A549 (cell line): Measurements from ENCODE around the gene MS4A2. TPM values are rescaled to one million over a fixed set of nuclear protein-coding genes. Genes with fewer than 3 reads are reported as not detected.

Experiments used
- ATAC-seq, 2 experiments: fragments of 200-7000 bp in 1 of 2; fragments of >200 bp in 1 of 2; cut with Nextera tagmentation in 1 of 2; cut with Tn5 transposase in 1 of 2; 3 replicates each; pipeline versions ENCODE4 v1.8.0 to v1.9.1; 2018 to 2020; ENCODE audit warnings: mild to moderate bottlenecking in 1 of 2, moderate library complexity in 1 of 2
- CTCF ChIA-PET: fragments of 300-600 bp; sonication (Branson Sonifier 250); formaldehyde crosslinking; extraction: SDS; loops from one replicate; lab custom pipeline; 2021; ENCODE audit warnings: antibody characterized with exemption, inconsistent platforms; lab: Yijun Ruan, JAX
- POLR2A ChIA-PET: fragments of 350-600 bp; formaldehyde crosslinking; extraction: SDS; loops from one replicate; lab custom pipeline; 2021; ENCODE audit warnings: antibody characterized with exemption, inconsistent platforms; lab: Yijun Ruan, JAX
- DNase-seq, 2 experiments: peaks; one replicate each; pipeline versions ENCODE4 v3.0.0 to v3.0.0-alpha.2; 2011 to 2016; ENCODE audit warnings: low read depth in 1 of 2, low spot score in 1 of 2
- FAIRE-seq: peaks from 2 replicates; lab custom pipeline; 2011; peaks lifted over from hg19 to GRCh38; lab: Jason Lieb, UNC
- H3K27ac ChIP-seq, 2 experiments: fragments of >200 bp; sonication (Bioruptor Twin); formaldehyde crosslinking; 3 replicates each; pipeline ENCODE4 v1.5.1; 2016 to 2017
- H3K4me1 ChIP-seq: fragments of >200 bp; sonication (Bioruptor Twin); formaldehyde crosslinking; 3 replicates; pipeline ENCODE4 v1.6.1; 2016
- H3K4me2 ChIP-seq: fragments of >200 bp; sonication (Bioruptor Twin); formaldehyde crosslinking; 3 replicates; pipeline ENCODE4 v1.6.1; 2016
- H3K4me3 ChIP-seq: fragments of >200 bp; sonication (Bioruptor Twin); formaldehyde crosslinking; 3 replicates; pipeline ENCODE4 v1.5.1; 2016
- H3K9me3 ChIP-seq: fragments of >200 bp; sonication (Bioruptor Twin); formaldehyde crosslinking; 3 replicates; pipeline ENCODE4 v1.6.1; 2016
- CBX8 ChIP-seq: fragments of 200-600 bp; sonication (generic); IDR thresholded peaks from 2 replicates; pipeline ENCODE4 v1.6.1; 2016
- CEBPB ChIP-seq, 2 experiments: fragments of >200 bp in 1 of 2; sonication (Bioruptor Twin) in 1 of 2; formaldehyde crosslinking in 1 of 2; IDR thresholded peaks; 2 replicates each; pipeline ENCODE4 v1.6.1; 2012 to 2016
- CHD2 ChIP-seq: fragments of 150-350 bp; IDR thresholded peaks from 2 replicates; pipeline ENCODE4 v1.6.1; 2014; ENCODE audit warnings: low read length; ENCODE audit not compliant: partially characterized antibody
- CTCF ChIP-seq: fragments of >200 bp; sonication (Bioruptor Twin); formaldehyde crosslinking; IDR thresholded peaks from 3 replicates; pipeline ENCODE4 v1.5.1; 2016
- E2F6 ChIP-seq: IDR thresholded peaks from 2 replicates; pipeline ENCODE4 v1.6.1; 2012; ENCODE audit warnings: low read depth, borderline replicate concordance
- EHF ChIP-seq: fragments of 250-450 bp; sonication (Bioruptor Pico); IDR thresholded peaks from 2 replicates; pipeline ENCODE4 v1.5.0; 2020; ENCODE audit warnings: mild to moderate bottlenecking
- EHMT2 ChIP-seq: fragments of 200-600 bp; sonication (generic); IDR thresholded peaks from 2 replicates; pipeline ENCODE4 v1.6.1; 2016; ENCODE audit warnings: antibody characterized with exemption, low read depth, mild to moderate bottlenecking, moderate library complexity
- EP300 ChIP-seq, 2 experiments: fragments of >200 bp; sonication (Bioruptor Twin); formaldehyde crosslinking; IDR thresholded peaks; 2 replicates in 1 of 2; 3 replicates in 1 of 2; pipeline ENCODE4 v1.6.1; 2016 to 2017
- FOSB ChIP-seq: fragments of 250-450 bp; sonication (Bioruptor Pico); IDR thresholded peaks from 2 replicates; pipeline ENCODE4 v1.5.0; 2020; ENCODE audit warnings: mild to moderate bottlenecking, moderate library complexity
- FOXS1 ChIP-seq: fragments of 250-450 bp; sonication (Bioruptor Pico); IDR thresholded peaks from 2 replicates; pipeline ENCODE4 v1.5.0; 2020; ENCODE audit warnings: mild to moderate bottlenecking, moderate library complexity
- GATA3 ChIP-seq: IDR thresholded peaks from 2 replicates; pipeline ENCODE4 v1.6.1; 2012; ENCODE audit warnings: borderline replicate concordance
- HDAC2 ChIP-seq: fragments of 200-600 bp; sonication (generic); IDR thresholded peaks from 2 replicates; pipeline ENCODE4 v1.6.1; 2016
- HEYL ChIP-seq: fragments of 250-450 bp; sonication (Bioruptor Pico); IDR thresholded peaks from 2 replicates; pipeline ENCODE4 v1.8.0; 2021; ENCODE audit warnings: mild to moderate bottlenecking, moderate library complexity
- HOXB13 ChIP-seq: fragments of 250-450 bp; sonication (Bioruptor Pico); IDR thresholded peaks from 2 replicates; pipeline ENCODE4 v1.5.0; 2020; ENCODE audit warnings: low read depth, mild to moderate bottlenecking, moderate library complexity
- HOXB5 ChIP-seq: fragments of 250-450 bp; sonication (Bioruptor Pico); IDR thresholded peaks from 2 replicates; pipeline ENCODE4 v1.5.0; 2020; ENCODE audit warnings: mild to moderate bottlenecking, moderate library complexity
- MAFK ChIP-seq: fragments of 450-650 bp; IDR thresholded peaks from 2 replicates; pipeline ENCODE4 v1.6.1; 2014; ENCODE audit not compliant: partially characterized antibody
- MAZ ChIP-seq: fragments of 150-350 bp; IDR thresholded peaks from 2 replicates; pipeline ENCODE4 v1.6.1; 2014; ENCODE audit warnings: antibody characterized with exemption, low read depth, low read length, borderline replicate concordance
- MYC ChIP-seq: IDR thresholded peaks from 2 replicates; pipeline ENCODE4 v1.6.1; 2012; ENCODE audit warnings: mild to moderate bottlenecking, inconsistent platforms, low read length, improper control_type of control experiment, borderline replicate concordance
- NPAS2 ChIP-seq: fragments of 250-450 bp; sonication (Bioruptor Pico); IDR thresholded peaks from 2 replicates; pipeline ENCODE4 v1.8.0; 2022; ENCODE audit warnings: mild to moderate bottlenecking, moderate library complexity, borderline replicate concordance
- POLR2A ChIP-seq: IDR thresholded peaks from 2 replicates; pipeline ENCODE4 v1.6.1; 2012; ENCODE audit warnings: mild to moderate bottlenecking, low read length
- POLR2AphosphoS2 ChIP-seq: conservative IDR thresholded peaks from 2 replicates; pipeline ENCODE4 v1.6.1; 2012; ENCODE audit warnings: low read length, improper control_type of control experiment, inconsistent platforms
- RARB ChIP-seq: fragments of 250-450 bp; sonication (Bioruptor Pico); IDR thresholded peaks from 2 replicates; pipeline ENCODE4 v1.8.0; 2021; ENCODE audit warnings: mild to moderate bottlenecking, moderate library complexity
- RFX5 ChIP-seq: fragments of 450-650 bp; IDR thresholded peaks from 2 replicates; pipeline ENCODE4 v1.7.1; 2014; ENCODE audit warnings: antibody characterized with exemption, mild to moderate bottlenecking, moderate library complexity
- SREBF2 ChIP-seq: fragments of 450-650 bp; IDR thresholded peaks from 2 replicates; pipeline ENCODE4 v1.6.1; 2014; ENCODE audit warnings: mild to moderate bottlenecking, moderate library complexity
- TP53 ChIP-seq: fragments of 250-450 bp; sonication (Bioruptor Pico); IDR thresholded peaks from 2 replicates; pipeline ENCODE4 v1.5.0; 2021; ENCODE audit warnings: mild to moderate bottlenecking, moderate library complexity
- WGBS: methylation state at CpG from one replicate; pipeline ENCODE4 v1.1.6; 2017; ENCODE audit errors: missing lambda C conversion rate; 5-methylcytosine and 5-hydroxymethylcytosine counted together
- polyA plus RNA-seq, 4 experiments: library from polyadenylated mRNA; depleted of rRNA in 3 of 4; stranded (reverse); fragments of >200 nt; fragmentation: RNase III in 1 of 4; extraction: RNeasy Plus Mini Kit Qiagen cat#74134 plus additional on column Dnase treatment in 1 of 4; gene quantifications; 2 replicates in 3 of 4; 3 replicates in 1 of 4; pipeline ENCODE4 v1.2.3, GENCODE V29; 2011 to 2017
- TF ChIP-seq, protein P1 (sequence below): fragments of 200-600 bp; sonication (generic); IDR thresholded peaks from 2 replicates; pipeline ENCODE4 v1.6.1; 2016; ENCODE audit warnings: antibody characterized with exemption, mild to moderate bottlenecking, moderate library complexity
- TF ChIP-seq, protein P2 (sequence below): IDR thresholded peaks from 2 replicates; pipeline ENCODE4 v1.6.1; 2012
- TF ChIP-seq, protein P3 (sequence below): fragments of 250-450 bp; sonication (Bioruptor Pico); IDR thresholded peaks from 2 replicates; pipeline ENCODE4 v1.5.0; 2020; ENCODE audit warnings: low read depth, mild to moderate bottlenecking, moderate library complexity

The MS4A2 gene
- polyA plus RNA-seq, 2 of the 4 experiments (the other 2 are of a cell fraction) = not detected

GRCh38 chr11:60125956-60126585, 37.6 kb downstream of the MS4A2 start:
- DNase-seq (no peak), FAIRE-seq (no peak), ATAC-seq (no peak)
- ChIA-PET CTCF (no interaction called here), POLR2A (no interaction called here)
- no peak for TF ChIP-seq HOXB13 (CRISPR knock-in tag)
- TF ChIP-seq CTCF = no peak
- TF ChIP-seq CBX8 = no peak
- TF ChIP-seq POLR2AphosphoS2 = no peak
- no peak for TF ChIP-seq NPAS2 (CRISPR knock-in tag)
- TF ChIP-seq RFX5 = no peak
- TF ChIP-seq MYC = no peak
- no peak for TF ChIP-seq GATA3
- TF ChIP-seq FOXS1 = no peak
- no peak for TF ChIP-seq FOSB (CRISPR knock-in tag)
- no peak for TF ChIP-seq HEYL (CRISPR knock-in tag)
- no peak for TF ChIP-seq RARB (CRISPR knock-in tag)
- TF ChIP-seq E2F6 = no peak
- no peak for TF ChIP-seq MAZ
- no peak for TF ChIP-seq EHF (CRISPR knock-in tag)
- TF ChIP-seq EP300 (IDR thresholded peaks at IDR 0.05) = no peak
- no peak for TF ChIP-seq MAFK
- no peak overlapping the region for H3K27ac ChIP-seq
- no peak overlapping the region for H3K4me2 ChIP-seq
- H3K9me3 ChIP-seq = no peaks in the 10 kb centered on the region
- no peaks in the 10 kb centered on the region for H3K4me1 ChIP-seq
- H3K4me3 ChIP-seq = no peak overlapping the region

DNA sequence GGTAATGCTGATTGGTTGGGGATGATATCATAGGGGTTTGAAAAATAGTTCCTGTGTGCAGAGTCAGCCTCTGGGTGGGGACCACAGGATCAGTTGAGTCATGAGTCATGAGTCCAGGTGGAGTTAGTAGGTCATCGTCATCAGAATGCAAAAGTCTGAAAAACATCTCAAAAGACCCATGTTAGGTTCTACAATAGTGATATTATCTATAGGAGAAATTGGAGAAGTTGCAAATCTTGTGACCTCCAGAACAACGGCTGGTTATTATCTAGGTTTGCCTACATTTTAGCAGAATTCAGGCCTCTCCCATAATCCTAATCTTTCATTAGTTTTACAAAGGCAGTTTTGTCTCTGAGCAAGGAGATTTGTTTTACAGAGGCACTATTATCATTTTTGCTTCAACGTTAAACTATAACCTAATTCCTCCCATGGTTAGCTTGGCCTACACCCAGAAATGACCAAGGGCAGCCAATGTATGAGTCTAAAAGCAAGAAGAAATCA, 38.9 kb downstream of the MS4A2 start:
- 4% methylated on average over 3 of the region's 3 CpGs for WGBS
- no peak overlapping the region for H3K4me3 ChIP-seq
- DNase-seq (no peak), FAIRE-seq (no peak), ATAC-seq (no peak)
- H3K27ac ChIP-seq = no peak overlapping the region
- no peak overlapping the region for H3K4me2 ChIP-seq
- no peaks in the 10 kb centered on the region for H3K4me1 ChIP-seq
- no peaks in the 10 kb centered on the region for H3K9me3 ChIP-seq
- POLR2A ChIA-PET = no interaction called here
- CTCF ChIA-PET = interaction anchor here (0.6 kb wide), 1 partner anchor 304 kb away, joined by 4 read pairs; no protein-coding TSS in a partner anchor
- TF ChIP-seq EHMT2 (no peak), POLR2A (no peak), CHD2 (no peak), TP53 (CRISPR knock-in tag) (no peak), HDAC2 (no peak), HOXB5 (CRISPR knock-in tag) (no peak), CEBPB (IDR thresholded peaks at IDR 0.05) (no peak), SREBF2 (no peak)
- TF ChIP-seq, protein P1, sequence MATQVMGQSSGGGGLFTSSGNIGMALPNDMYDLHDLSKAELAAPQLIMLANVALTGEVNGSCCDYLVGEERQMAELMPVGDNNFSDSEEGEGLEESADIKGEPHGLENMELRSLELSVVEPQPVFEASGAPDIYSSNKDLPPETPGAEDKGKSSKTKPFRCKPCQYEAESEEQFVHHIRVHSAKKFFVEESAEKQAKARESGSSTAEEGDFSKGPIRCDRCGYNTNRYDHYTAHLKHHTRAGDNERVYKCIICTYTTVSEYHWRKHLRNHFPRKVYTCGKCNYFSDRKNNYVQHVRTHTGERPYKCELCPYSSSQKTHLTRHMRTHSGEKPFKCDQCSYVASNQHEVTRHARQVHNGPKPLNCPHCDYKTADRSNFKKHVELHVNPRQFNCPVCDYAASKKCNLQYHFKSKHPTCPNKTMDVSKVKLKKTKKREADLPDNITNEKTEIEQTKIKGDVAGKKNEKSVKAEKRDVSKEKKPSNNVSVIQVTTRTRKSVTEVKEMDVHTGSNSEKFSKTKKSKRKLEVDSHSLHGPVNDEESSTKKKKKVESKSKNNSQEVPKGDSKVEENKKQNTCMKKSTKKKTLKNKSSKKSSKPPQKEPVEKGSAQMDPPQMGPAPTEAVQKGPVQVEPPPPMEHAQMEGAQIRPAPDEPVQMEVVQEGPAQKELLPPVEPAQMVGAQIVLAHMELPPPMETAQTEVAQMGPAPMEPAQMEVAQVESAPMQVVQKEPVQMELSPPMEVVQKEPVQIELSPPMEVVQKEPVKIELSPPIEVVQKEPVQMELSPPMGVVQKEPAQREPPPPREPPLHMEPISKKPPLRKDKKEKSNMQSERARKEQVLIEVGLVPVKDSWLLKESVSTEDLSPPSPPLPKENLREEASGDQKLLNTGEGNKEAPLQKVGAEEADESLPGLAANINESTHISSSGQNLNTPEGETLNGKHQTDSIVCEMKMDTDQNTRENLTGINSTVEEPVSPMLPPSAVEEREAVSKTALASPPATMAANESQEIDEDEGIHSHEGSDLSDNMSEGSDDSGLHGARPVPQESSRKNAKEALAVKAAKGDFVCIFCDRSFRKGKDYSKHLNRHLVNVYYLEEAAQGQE = no peak
- TF ChIP-seq, protein P2, sequence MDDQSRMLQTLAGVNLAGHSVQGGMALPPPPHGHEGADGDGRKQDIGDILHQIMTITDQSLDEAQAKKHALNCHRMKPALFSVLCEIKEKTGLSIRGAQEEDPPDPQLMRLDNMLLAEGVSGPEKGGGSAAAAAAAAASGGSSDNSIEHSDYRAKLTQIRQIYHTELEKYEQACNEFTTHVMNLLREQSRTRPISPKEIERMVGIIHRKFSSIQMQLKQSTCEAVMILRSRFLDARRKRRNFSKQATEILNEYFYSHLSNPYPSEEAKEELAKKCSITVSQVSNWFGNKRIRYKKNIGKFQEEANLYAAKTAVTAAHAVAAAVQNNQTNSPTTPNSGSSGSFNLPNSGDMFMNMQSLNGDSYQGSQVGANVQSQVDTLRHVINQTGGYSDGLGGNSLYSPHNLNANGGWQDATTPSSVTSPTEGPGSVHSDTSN = no peak
- TF ChIP-seq, protein P3, sequence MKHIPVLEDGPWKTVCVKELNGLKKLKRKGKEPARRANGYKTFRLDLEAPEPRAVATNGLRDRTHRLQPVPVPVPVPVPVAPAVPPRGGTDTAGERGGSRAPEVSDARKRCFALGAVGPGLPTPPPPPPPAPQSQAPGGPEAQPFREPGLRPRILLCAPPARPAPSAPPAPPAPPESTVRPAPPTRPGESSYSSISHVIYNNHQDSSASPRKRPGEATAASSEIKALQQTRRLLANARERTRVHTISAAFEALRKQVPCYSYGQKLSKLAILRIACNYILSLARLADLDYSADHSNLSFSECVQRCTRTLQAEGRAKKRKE (CRISPR knock-in tag) = no peak
